ENCODE results near the gene KIF26B.
"Not testable (repeated sequence)": the region's sequence is repeated elsewhere in the genome, so short reads cannot be mapped to it uniquely, and the experiment has no call there.

KIF26B gene

GRCh38 chr1:245397771-245398170, 243.0 kb downstream of the KIF26B start:
- no peak for FAIRE-seq

- no peak for FAIRE-seq
Measured at GRCh38 chr1:245398180-245398579, 243.4 kb downstream of the KIF26B start.

- no peak for FAIRE-seq
Measured at GRCh38 chr1:245401881-245402587, 247.2 kb downstream of the KIF26B start.

GRCh38 chr1:245402998-245403397, 248.2 kb downstream of the KIF26B start:
- not testable (repeated sequence) for FAIRE-seq

- FAIRE-seq: no peak
Measured at GRCh38 chr1:245404527-245404926, 249.7 kb downstream of the KIF26B start.

GRCh38 chr1:245404952-245405351, 250.2 kb downstream of the KIF26B start:
- no peak for FAIRE-seq

GRCh38 chr1:245406426-245406825, 251.6 kb downstream of the KIF26B start:
- no peak for FAIRE-seq

- no peak for FAIRE-seq
Measured at GRCh38 chr1:245407983-245408382, 253.2 kb downstream of the KIF26B start.

- no peak for FAIRE-seq
Measured at GRCh38 chr1:245409341-245410195, 254.8 kb downstream of the KIF26B start.

- no peak for FAIRE-seq
Measured at GRCh38 chr1:245411245-245412036, 256.7 kb downstream of the KIF26B start.

GRCh38 chr1:245412306-245412705, 257.5 kb downstream of the KIF26B start:
- no peak for FAIRE-seq

GRCh38 chr1:245416781-245417180, 262.0 kb downstream of the KIF26B start:
- no peak for FAIRE-seq

- FAIRE-seq: no peak
Measured at GRCh38 chr1:245418077-245418476, 263.3 kb downstream of the KIF26B start.

GRCh38 chr1:245419461-245419978, 264.7 kb downstream of the KIF26B start:
- no peak for FAIRE-seq

GRCh38 chr1:245419989-245420388, 265.2 kb downstream of the KIF26B start:
- FAIRE-seq: no peak

- no peak for FAIRE-seq
Measured at GRCh38 chr1:245420926-245421325, 266.1 kb downstream of the KIF26B start.

- no peak for FAIRE-seq
Measured at GRCh38 chr1:245428681-245429080, 273.9 kb downstream of the KIF26B start.

GRCh38 chr1:245431706-245432105, 276.9 kb downstream of the KIF26B start:
- FAIRE-seq: no peak

- no peak for FAIRE-seq
Measured at GRCh38 chr1:245432228-245432875, 277.6 kb downstream of the KIF26B start.

- FAIRE-seq: no peak
Measured at GRCh38 chr1:245433561-245433960, 278.8 kb downstream of the KIF26B start.

- FAIRE-seq: no peak
Measured at GRCh38 chr1:245434280-245434679, 279.5 kb downstream of the KIF26B start.

GRCh38 chr1:245436407-245436806, 281.6 kb downstream of the KIF26B start:
- FAIRE-seq: no peak
